DMS53 treated with DMSO at 0.1 percent for 48 hours (cell line): Measurements from ENCODE around the gene CAMSAP1.
"Not testable (repeated sequence)": the region's sequence is repeated elsewhere in the genome, so short reads cannot be mapped to it uniquely, and the experiment has no call there.

Experiments used
- DNase-seq: peaks from one replicate; lab custom pipeline; 2025; ENCODE audit not compliant: unreplicated experiment; lab: John Stamatoyannopoulos, UW

The CAMSAP1 gene

GRCh38 chr9:135921749-135922310 is 14.5 kb upstream of the CAMSAP1 start:
- no peak for DNase-seq

DNA sequence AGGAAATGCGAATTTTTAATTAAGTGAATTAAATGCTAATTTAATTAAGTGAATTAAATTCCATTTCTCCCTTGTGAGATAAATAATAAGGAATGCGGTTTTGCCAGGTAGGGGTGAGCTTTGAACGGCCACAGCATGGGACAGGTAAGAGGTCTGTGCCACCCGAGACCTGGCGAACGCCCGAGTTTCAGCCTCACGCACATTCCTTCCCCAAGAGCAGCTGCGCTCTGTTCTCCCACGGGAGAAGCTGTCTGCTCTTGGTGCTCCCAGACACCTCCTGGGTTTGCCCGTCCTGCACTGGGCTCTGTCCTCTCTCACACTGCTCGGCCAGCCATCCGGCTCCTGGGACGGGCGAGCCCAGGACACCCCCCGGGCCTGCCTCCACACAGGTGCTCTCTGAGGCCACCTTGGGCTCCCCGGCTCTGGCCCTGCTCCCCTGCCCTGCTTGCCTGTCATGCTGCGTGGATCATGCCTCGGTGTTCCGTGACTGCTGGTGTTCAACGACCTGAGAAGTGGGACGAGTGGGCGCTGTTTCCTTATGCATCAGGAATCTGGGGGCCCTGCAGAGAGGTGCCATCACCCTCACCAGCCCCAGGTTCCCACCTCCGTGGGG is 13.7 kb upstream of the CAMSAP1 start:
- no peak for DNase-seq

DNA sequence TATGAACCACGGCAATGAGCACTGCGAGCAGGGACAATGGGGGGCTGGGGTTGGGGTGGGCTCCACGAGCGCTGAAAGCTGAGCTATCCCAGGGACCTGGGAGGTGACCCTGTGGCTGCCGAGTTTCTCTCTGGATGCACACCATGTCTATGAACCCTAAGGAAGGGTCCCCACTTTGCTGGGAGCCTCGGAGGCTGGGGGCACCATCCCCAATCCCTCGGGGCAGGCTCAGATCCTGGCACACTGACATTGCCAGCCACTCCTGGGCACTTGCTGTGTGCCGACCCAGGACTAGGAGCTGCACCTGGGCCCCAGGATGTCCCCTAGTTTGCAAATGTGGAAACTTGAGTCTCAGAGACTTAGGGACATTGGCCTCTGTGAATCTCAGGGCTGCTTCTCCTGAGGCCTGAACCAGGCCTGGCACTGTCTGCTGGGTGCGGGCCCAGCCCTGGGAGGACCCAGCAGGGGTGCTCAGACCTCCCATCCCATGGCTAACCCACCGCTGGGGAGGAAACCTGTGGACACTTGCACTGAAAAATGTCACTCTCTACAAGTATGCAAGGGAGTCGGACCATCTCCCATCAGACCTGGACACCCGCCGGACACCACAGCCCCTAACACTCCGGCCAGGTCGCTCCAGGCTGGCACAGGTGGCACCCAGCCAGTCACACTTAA is 13.0 kb upstream of the CAMSAP1 start:
- no peak for DNase-seq

DNA sequence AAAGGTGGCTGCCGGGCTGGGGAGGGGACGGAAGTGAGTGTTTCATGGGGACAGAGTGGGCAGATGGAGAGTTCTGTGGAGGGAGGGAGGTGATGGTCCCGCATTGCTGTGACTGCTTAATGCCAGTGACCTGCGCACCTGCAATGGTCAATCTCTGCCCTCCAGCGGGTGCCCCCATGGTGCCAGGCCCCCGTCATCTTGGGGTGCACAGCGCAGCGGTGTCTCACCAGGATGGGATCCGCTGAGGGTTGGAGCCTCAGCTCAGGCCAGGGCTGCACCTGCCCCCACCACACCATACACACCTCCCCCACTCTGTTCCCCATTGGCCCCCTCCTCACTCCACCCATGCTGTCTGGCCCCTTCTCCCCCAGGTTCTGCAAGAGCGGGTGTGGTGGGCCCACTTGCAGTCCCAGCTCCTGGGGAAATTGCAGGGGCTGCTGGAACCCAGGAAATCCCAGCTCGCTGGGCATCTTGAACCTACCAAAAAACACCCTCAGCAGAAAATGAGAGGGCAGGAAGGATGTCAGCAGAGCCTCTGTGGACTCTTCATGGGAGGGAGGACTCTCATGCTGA is 12.1 kb upstream of the CAMSAP1 start:
- no peak for DNase-seq

DNA sequence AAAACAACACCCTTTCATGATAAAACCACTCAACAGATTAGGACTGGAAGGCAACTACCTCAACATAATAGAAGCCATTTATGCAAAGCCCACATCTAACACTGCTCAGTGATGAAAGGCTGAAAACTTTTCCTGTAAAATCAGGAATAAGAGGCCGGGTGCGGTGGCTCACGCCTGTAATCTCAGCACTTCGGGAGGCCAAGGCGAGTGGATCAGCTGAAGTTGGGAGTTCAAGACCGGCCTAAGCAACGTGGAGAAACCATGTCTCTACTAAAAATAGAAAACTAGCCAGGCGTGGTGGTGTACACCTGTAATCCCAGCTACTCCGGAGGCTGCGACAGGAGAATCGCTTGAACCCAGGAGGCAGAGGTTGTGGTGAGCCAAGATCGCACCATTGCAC is 8.9 kb upstream of the CAMSAP1 start:
- not testable (repeated sequence) for DNase-seq

GRCh38 chr9:135914921-135915320 is 7.6 kb upstream of the CAMSAP1 start:
- no peak for DNase-seq

DNA sequence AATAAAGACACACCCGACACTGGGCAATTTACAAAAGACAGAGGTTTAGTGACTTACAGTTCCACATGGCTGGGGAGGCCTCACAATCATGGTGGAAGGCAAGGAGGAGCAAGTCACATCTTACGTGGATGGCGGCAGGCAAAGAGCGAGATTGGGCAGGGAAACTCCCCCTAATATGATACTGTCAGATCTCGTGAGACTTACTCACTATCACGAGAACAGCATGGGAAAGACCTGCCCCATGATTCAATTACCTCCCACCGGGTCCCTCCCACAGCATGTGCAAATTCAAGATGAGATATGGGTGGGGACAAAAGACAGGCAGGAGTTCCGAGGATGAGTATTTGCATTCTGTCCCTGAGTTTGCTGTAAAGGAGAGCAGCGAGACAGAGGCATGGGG is 3.9 kb upstream of the CAMSAP1 start:
- not testable (repeated sequence) for DNase-seq

GRCh38 chr9:135910757-135911156 is 3.4 kb upstream of the CAMSAP1 start:
- no peak for DNase-seq

DNA sequence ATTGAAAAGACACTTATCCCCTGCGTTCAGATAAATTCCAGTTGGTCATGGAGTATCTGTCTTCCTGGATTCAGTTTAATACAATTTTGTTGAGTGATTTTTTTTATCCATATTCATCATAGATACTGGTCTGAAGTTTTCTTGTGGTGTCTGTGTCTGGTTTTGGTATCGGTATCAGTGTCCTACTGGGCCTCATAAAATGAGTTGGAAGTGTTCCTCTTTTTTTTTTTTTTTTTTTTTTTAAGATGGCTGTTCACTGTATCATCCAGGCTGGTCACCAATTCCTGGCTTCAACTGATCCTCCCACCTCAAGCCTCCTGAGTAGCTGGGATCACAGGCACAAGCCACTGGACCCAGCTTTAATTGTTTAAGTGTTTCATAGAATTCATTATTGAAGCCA is 2.9 kb upstream of the CAMSAP1 start:
- DNase-seq: no peak

- no peak for DNase-seq
These were observed 2.0 kb upstream of the CAMSAP1 start for GRCh38 chr9:135909371-135909770.

DNA sequence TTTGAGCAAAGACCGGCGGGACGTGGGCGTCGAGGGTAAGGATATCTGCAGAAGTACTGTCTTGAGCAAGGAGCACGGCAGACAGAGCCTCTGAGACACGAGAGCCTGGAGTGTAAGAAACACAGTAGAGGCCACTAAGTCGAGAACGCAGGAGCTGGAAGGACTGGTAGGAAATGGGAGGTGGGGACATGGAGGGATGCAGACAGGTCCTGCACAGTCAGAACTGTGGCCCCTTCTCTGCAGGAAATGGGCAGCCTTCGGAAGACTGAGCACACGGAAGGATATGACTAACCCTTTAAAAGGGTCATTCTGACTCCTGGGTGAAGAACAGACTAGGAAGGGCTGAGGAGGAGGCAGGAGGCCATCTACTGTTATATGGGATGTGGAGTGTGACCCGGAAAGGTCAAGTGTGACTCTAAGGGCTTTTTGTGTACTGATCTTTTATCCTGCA is 1.4 kb upstream of the CAMSAP1 start:
- DNase-seq: no peak

- no peak for DNase-seq
These were observed 877 bp upstream of the CAMSAP1 start for GRCh38 chr9:135908093-135908753.

DNA sequence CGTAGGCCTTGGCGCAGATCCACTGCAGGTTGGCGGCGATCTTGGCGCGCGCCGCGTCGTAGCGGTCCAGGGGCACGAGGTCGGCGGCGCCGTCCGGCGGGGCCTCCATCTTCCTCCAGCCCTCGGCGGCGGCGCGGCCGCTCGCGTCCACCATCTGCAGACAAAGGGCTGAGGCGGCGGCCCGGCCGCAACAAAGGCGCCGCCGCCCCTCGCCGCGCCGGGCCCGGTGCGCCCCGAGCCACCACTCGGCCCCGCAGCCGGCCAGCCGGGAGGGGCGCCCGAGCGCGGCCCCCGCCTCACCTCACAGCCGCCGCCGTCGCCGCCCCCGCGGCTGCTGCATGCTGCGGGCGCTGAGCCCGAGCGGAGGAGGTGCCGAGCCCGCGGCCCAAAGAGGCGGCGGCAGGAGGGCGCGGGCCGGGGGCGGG is 328 bp downstream of the CAMSAP1 start:
- DNase-seq: peak; percentile 7

DNA sequence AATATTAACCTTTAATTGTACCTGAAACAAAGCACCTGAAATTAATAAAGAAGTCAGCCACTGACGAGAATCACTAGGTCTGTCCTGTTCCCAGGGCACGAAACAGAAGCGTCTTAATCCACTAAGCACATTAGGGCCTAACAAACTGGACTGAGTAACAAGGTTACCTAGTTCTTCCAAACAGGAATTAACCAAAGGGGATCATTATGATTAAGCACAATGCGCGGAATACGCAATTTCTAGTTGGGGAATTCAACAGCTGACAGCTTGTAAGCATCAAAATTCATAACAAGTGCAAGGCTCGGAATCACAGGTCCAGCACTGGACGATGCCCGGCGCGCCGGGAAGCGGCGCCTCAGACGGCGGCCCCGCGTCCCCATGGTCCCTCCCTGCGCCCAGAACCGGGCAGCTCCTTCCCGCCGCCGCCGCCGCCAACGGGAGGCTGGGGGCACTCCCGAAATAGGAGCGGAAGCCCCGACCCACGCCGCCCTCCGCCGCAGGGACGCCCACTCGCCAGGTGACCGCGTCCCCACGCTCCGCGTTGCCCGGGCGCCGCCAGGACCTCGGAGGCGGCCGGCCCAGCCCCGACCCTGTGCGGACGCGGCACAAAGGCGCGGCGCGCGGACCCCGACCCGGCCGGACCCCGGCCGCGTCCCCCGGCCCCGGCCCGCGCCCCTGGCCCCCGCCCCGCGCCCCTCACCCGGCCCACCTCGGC is 898 bp downstream of the CAMSAP1 start:
- DNase-seq: peak; percentile 14

- DNase-seq: no peak
These were observed 1.7 kb downstream of the CAMSAP1 start for GRCh38 chr9:135905380-135906258.

DNA sequence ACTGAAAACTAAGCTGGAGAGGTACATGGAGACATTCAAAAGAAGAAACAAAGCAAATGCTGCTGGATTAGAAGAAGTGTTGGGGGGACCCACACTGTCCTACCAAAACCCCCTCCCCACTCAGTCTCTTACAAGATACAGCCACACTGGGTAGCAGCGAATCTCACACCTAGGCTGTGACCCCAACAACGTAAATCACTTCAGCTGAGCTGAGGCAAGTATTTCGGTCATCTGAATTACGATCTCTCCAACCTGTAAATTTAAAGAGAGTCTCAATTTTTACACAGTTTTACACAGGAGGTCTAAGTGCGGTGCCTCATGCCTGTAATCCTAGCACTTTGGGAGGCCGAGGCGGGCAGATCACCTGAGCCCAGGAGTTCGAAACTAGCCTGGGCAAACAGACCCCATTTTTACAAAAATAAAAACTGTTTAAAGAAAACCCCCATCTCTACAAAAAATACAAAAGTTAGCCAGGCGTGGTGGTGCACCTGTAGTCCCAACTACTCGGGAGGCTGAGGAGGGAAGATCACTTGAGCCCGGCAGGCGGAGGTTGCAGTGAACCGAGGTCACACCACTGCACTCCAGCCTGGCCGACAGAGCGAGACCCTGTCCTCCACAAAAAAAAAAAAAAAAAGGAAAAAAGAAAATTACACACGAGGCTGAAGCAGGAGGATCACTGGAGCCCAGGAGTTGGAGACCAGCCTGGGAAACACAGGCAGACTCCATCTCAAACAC is 3.4 kb downstream of the CAMSAP1 start:
- DNase-seq: no peak

GRCh38 chr9:135903358-135903656 is 4.0 kb downstream of the CAMSAP1 start:
- DNase-seq: no peak

GRCh38 chr9:135902655-135903357 is 4.5 kb downstream of the CAMSAP1 start:
- DNase-seq: no peak

GRCh38 chr9:135901826-135902225 is 5.5 kb downstream of the CAMSAP1 start:
- no peak for DNase-seq
